NK-92 (cell line): Measurements from ENCODE around the gene RNF17.

Experiments
- DNase-seq: peaks from one replicate; lab custom pipeline; 2025; ENCODE audit not compliant: unreplicated experiment; lab: John Stamatoyannopoulos, UW

RNF17 gene

DNA sequence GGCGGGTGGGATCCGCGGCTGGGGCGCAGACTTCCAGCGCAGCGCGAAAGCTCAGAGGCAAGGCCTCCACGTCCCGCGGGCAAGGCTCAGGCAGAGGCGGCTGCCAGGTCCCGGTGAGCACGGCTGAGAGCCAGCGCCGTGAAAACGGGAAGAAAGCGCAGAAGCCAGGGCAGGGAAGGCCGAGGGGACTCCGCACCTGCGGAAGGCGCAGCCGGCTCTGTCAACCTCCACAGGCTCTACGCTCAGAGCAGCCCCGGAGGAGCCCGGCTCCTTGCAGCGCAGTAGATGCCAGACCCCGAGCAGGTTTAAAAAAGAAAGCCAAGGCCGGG lies 131.0 kb downstream of the RNF17 start:
- no peak for DNase-seq

GRCh38 chr13:24896061-24896460 lies 132.1 kb downstream of the RNF17 start:
- no peak for DNase-seq

DNA sequence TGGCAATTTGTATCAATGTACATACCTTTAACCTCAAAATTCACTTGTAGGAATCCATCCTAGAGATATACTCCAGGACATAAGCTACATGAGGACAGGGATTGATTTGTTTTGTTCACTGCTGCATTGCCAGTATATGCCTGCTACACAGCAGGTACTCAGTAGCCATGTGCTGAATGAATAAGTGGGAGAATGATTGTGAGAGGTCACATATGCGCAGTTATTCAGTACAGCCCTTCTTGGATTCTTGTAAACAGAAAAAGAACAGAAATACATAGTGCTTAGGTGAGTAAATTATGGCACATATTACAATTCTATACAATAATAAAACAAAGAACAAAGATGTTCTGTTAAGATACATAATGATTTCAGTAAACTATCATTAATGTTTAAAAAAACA lies 133.3 kb downstream of the RNF17 start:
- no peak for DNase-seq

- no peak for DNase-seq
These were observed 135.6 kb downstream of the RNF17 start for GRCh38 chr13:24899601-24900000.

DNA sequence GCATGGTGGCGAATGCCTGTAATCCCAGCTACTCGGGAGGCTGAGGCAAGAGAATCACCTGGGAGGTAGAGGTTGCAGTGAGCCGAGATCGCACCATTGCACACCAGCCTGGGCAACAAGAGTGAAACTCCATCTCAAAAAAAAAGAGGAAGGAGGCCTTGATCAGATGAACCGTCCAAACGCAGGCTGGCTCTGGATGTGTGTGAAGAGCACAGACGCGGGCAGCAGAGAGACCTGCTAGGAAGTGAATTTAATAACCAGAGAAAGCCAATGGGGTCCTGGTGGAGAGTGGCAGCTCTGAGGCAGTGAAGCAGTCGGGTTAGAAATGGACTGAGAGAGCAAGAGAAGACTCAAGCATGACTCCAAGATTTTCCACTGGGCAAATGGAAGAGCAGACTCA lies 136.5 kb downstream of the RNF17 start:
- no peak for DNase-seq

- no peak for DNase-seq
These were observed 141.3 kb downstream of the RNF17 start for GRCh38 chr13:24905242-24905641.

DNA sequence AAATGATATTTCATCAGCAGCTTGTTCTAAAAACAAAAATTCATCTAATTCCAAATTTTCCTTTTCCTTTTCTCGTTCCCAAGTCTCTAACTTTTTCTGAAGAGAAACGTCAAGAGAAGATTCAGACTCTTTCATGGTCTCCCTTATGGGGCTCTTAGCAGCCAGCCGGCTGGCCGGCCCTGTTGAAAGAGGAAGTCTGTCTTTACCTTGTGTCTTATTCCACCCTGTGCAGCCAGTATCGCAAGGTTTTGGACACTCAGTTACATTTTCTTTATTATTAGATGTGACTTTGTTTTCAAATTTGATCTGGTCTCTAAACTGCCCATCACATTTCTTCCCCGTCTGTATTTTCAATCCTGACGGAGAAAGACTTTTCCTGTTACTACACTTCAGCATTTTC lies 142.3 kb downstream of the RNF17 start:
- no peak for DNase-seq

DNA sequence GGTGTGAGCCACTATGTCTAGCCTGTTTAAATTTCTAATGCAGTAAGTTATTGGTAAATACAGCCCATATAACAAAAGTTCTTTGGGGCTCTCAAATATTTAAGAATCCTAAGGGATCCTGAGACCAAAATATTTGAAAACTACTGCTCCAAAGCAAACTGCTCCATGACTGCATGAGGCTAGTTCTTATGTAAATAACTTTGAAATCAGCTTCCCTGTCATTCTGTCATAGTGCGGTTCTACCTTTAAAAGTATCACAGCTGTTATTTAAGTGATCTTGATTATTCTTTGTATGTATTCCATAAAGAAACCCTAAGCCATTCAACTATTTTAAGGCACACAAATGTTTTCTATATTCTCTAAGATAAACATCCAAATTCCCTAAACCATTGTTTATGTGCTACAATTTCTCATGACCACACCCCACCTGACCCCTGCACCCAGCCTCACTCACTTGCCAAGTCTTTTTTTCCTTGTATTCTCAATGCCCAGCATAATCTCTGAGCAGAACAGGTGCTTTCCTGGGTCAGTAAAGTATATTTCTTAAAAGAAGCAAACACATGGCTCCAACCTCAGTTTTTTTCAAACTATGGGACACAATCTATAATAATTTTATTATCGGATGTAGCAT lies 146.6 kb downstream of the RNF17 start:
- DNase-seq = no peak

DNA sequence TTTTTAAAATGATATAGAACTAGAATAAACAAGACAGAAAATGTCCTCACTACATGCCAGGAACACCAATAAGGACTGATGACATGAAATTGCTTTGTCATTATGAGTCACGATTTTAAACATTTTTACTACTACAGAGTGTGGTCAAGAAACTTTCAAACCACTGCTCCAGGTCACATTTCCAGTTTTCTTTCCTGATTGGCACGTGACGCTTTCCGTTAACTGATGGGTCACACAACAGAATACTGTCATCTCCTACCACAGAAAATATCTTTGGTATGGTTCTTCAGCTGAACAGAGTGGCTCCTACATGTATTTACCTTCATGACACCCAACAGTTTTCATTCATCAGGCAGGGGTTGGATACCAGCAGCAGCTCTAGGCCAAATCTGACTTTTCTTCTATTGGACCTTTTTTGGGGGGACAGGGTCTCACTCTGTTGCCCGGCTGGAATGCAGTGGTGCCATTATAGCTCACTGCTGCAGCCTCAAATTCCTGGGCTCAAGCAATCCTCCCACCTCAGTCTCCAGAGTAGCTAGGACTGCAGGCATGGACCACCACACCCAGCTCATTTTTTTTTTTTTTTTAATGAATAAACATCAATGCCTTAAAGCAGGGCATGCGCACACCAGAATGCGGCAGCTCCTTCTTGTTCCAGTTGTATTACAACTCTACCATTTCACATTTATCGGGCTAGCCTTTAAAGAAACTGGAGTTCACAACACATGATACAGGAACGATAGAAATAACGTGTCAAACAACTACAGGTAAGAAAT lies 147.4 kb downstream of the RNF17 start:
- DNase-seq = no peak

GRCh38 chr13:24916464-24916863 lies 152.5 kb downstream of the RNF17 start:
- no peak for DNase-seq

DNA sequence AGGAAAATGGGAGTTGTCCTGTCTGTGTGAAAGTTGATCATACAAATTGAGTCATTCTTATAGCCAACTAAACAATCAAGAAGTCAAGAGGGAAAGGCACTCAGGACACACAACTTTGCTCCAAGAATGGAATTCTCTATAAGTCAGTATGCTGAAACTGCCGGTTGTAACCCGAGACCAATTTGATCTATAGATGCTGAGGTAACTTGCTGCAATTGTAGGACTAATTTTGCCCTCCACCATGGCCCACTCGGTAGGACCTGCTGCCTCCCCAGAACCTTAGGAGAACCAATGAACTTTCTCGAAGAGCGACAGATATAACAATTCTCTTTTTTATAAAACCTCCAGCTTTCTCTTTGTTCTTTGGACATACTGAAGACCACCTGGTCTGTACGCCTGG lies 157.0 kb downstream of the RNF17 start:
- no peak for DNase-seq

GRCh38 chr13:24921881-24922280 lies 157.9 kb downstream of the RNF17 start:
- DNase-seq = no peak

DNA sequence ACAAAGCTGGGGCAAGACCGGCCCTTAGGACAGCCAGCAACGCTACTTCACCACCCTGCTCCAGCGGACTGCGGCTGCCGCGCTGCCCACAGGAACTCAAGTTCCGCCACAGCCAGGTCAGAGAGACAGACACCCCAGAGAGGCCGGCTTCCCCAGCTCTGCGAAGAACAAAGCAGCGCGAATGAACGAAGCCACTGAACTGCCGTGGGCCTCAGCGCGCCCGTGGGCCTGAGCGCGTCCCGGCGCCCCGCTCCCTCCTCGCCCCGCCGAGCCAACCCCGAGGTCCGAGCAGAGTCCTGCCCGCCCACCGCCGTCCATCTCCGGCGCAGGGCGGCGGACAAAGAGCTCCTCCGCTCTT lies 158.4 kb downstream of the RNF17 start:
- DNase-seq = no peak

- DNase-seq = peak; percentile 39
These were observed 159.0 kb downstream of the RNF17 start for GRCh38 chr13:24922745-24923591.

DNA sequence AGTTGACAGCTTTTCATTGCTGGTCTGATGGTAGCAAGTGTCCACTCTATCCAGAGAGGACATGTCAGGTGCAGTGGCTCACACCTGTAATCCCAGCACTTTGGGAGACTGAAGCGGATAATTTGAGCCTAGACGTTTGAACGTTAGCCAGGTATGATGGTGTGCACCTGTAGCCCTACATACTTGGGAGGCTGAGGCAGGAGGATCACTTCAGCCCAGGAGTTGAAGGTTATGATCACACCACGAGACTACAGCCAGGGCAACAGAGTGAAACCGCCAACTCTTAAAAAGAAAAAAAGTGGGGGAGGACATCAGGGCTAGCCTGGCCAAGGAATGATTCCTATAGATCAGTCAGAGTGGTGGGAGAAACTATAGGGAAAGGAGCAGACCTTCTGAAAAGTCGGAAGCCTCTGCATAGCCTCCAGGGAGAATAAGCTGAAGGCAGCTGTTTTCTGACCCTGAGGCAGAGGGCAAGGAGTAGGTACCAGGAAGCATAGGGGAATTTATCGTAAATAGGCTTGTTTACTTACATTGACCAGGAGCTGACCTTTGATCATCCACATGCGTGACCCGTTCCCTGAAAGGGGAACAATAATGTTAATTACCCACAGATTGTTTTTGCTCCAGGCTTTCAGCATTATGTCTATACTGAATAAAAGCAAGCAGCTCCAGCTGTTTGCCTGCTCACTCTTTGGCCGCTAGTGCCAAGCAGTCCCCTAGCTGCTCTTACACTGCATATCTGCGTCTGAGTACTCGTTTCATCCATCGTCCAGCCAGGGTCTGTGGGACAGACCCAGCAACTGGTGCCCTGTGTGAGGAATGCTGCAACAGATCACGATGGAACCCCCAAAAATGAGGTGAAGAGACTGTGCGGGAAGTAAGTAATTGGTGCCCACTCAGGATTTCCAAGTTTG lies 161.6 kb downstream of the RNF17 start:
- DNase-seq = no peak

DNA sequence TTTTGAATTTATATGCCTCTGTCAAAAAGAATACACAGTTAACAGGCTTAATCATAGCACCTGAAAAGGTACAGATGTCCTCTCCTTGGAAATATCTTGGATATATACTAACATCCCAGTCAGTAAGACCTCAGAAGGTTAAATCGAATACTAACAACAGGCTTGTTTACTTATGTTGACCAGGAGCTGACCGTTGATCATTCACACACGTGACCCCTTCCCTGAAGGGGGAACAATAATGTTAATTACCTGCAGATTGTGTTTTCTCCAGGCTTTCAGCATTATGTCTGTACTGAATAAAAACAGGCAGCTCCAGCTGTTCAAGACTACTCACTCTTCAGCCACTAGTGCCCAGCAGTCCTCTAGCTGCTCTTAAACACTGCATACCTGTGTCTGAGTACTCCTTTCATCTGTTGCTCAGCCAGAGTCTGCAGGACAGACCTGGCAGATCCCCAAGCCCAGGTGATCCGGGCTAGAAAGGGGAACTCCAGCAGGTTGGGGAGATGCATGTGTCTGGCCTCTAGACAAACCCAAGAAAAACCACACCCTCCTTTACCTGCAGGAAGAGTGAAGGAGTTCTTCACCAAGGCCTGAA lies 163.9 kb downstream of the RNF17 start:
- no peak for DNase-seq

GRCh38 chr13:24929196-24929595 lies 165.2 kb downstream of the RNF17 start:
- DNase-seq = no peak
